GM21381 (cell line): ENCODE results near the gene OR5AC2.

Experiments used
- ATAC-seq: cut with Tn5 transposase; IDR thresholded peaks from one replicate; pipeline ENCODE4 v1.9.1; 2021; ENCODE audit warnings: mild to moderate bottlenecking, moderate library complexity; ENCODE audit not compliant: unreplicated experiment

The OR5AC2 gene

DNA sequence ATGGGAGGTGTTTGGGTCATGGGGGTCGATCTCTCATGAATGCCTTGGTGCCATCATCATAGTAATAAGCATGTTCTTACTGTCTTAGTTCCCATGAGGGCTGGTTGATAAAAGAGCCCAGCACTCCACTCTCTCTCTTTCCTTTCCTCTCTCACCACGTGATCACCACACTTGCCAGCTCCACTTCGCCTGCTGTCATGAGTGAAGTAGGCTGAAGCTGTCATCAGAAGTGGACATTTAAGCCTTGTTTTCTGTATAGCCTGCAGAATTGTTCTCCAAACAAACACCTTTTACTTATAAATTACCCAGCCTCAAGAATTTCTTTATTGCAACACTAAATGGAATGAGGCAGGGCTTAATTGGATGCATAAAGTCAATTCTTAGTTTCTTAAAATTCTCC, 49.7 kb downstream of the OR5AC2 start:
- ATAC-seq = no peak
